ENCODE data around the gene CCNT2. TPM values are rescaled to one million over a fixed set of nuclear protein-coding genes. Genes with fewer than 3 reads are reported as not detected.

Gene CCNT2
- polyA plus RNA-seq, 1 donor (not counting 4 experiments of a cell fraction or from before 2014, with no cell fraction given) = 20.9 TPM

GRCh38 chr2:134954065-134954464 is 35.4 kb downstream of the CCNT2 start:
- Histone ChIP-seq H3K4me1 (ENCODE audit: control insufficient read depth, extremely low read depth, insufficient read depth, low read length) (no peaks in the 10 kb centered on the region), H4K20me1 (ENCODE audit: control insufficient read depth, extremely low read depth, insufficient read depth, low read length) (no peaks in the 10 kb centered on the region), H3K27me3 (ENCODE audit: control insufficient read depth, extremely low read depth, insufficient read depth, low read length) (no peaks in the 10 kb centered on the region), H3K4me2 (ENCODE audit: control insufficient read depth, extremely low read depth, insufficient read depth, low read depth, low read length) (no peak overlapping the region), H3K9me1 (ENCODE audit: control insufficient read depth, extremely low read depth, insufficient read depth, low read length) (no peaks in the 10 kb centered on the region), H3K27ac (ENCODE audit: control insufficient read depth, insufficient read depth, low read length) (no peak overlapping the region), H3K9ac (ENCODE audit: control insufficient read depth, extremely low read depth, insufficient read depth, low read length) (no peak overlapping the region), H3K79me2 (ENCODE audit: control insufficient read depth, insufficient read depth, low read length) (peaks cover 2% of the 10 kb centered on the region), H2AFZ (ENCODE audit: control insufficient read depth, low read length) (no peak overlapping the region), H3K4me3 (ENCODE audit: control insufficient read depth in 2 of 3, extremely low read depth in 1 of 3, insufficient read depth in 2 of 3, low read depth in 1 of 3, low read length in 3 of 3) (no peak overlapping the region), H3K9me3 (ENCODE audit: control insufficient read depth, low read depth, low read length) (no peaks in the 10 kb centered on the region), H3K36me3 (ENCODE audit: control insufficient read depth in 2 of 2, extremely low read depth in 1 of 2, insufficient read depth in 2 of 2, low read length in 2 of 2) (peaks cover 13 to 18% of the 10 kb centered on the region in 2 experiments)
- DNase-seq (ENCODE audit: low read depth, low spot score) (no peak), FAIRE-seq (no peak)
- dilution Hi-C loops (cut with MboI; ENCODE audit: extremely low pct_ligation_motif_present, low sequenced_read_pairs) = no loop called here
- TF ChIP-seq CTCF (optimal IDR thresholded peaks at IDR 0.05 in 1 of 3, IDR thresholded peaks at IDR 0.05 in 1 of 3, conservative IDR thresholded peaks at IDR 0.05 in 1 of 3; ENCODE audit: extremely low read depth in 1 of 3, insufficient read depth in 2 of 3, low read length in 3 of 3) = no peak
- no peak for TF ChIP-seq EZH2 (IDR thresholded peaks at IDR 0.05; ENCODE audit: low read length)

DNA sequence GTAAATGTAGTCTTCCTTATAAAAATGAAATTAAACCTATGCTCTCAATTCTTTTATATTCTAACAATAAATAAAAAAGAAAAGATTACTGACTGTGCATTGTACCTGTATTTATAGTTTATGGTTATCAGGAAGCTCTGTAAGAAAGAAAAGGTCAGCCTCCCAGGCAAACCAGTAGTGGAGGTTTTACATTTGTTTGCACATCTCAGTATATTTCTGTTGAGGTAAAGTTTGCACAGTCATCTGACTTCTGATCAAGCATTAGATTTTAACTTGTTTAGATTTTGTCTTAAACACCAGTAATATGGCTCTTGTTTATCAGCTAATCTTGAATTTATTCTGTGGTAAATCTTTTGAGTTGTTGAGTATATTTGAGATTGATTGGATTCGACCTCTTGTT is 37.1 kb downstream of the CCNT2 start:
- dilution Hi-C loops (cut with MboI; ENCODE audit: extremely low pct_ligation_motif_present, low sequenced_read_pairs) = no loop called here
- FAIRE-seq (no peak), DNase-seq (ENCODE audit: low read depth, low spot score) (no peak)
- Histone ChIP-seq H3K4me3 (ENCODE audit: control insufficient read depth in 2 of 3, extremely low read depth in 1 of 3, insufficient read depth in 2 of 3, low read depth in 1 of 3, low read length in 3 of 3) (no peak overlapping the region), H3K27me3 (ENCODE audit: control insufficient read depth, extremely low read depth, insufficient read depth, low read length) (no peaks in the 10 kb centered on the region), H2AFZ (ENCODE audit: control insufficient read depth, low read length) (no peak overlapping the region), H3K4me2 (ENCODE audit: control insufficient read depth, extremely low read depth, insufficient read depth, low read depth, low read length) (no peak overlapping the region), H3K27ac (ENCODE audit: control insufficient read depth, insufficient read depth, low read length) (no peak overlapping the region), H3K9me3 (ENCODE audit: control insufficient read depth, low read depth, low read length) (no peaks in the 10 kb centered on the region), H3K79me2 (ENCODE audit: control insufficient read depth, insufficient read depth, low read length) (peaks cover 2% of the 10 kb centered on the region), H3K9ac (ENCODE audit: control insufficient read depth, extremely low read depth, insufficient read depth, low read length) (no peak overlapping the region), H3K4me1 (ENCODE audit: control insufficient read depth, extremely low read depth, insufficient read depth, low read length) (no peaks in the 10 kb centered on the region), H3K36me3 (ENCODE audit: control insufficient read depth in 2 of 2, extremely low read depth in 1 of 2, insufficient read depth in 2 of 2, low read length in 2 of 2) (peaks cover 11 to 18% of the 10 kb centered on the region in 2 experiments), H4K20me1 (ENCODE audit: control insufficient read depth, extremely low read depth, insufficient read depth, low read length) (no peaks in the 10 kb centered on the region), H3K9me1 (ENCODE audit: control insufficient read depth, extremely low read depth, insufficient read depth, low read length) (no peaks in the 10 kb centered on the region)
- TF ChIP-seq CTCF (optimal IDR thresholded peaks at IDR 0.05 in 1 of 3, IDR thresholded peaks at IDR 0.05 in 1 of 3, conservative IDR thresholded peaks at IDR 0.05 in 1 of 3; ENCODE audit: extremely low read depth in 1 of 3, insufficient read depth in 2 of 3, low read length in 3 of 3) (no peak), EZH2 (IDR thresholded peaks at IDR 0.05; ENCODE audit: low read length) (no peak)

Measured in keratinocyte (primary cell).